GM20431 (cell line): ENCODE measurements around the gene SENP2.

Experiments
- in situ Hi-C: fragments of 300-500 bp; cut with MseI, MboI; formaldehyde crosslinking; loops from one replicate; pipeline ENCODE4 v1.15.0; 2020; ENCODE audit warnings: low sequenced_read_pairs; ENCODE audit not compliant: unreplicated experiment

The SENP2 gene

DNA sequence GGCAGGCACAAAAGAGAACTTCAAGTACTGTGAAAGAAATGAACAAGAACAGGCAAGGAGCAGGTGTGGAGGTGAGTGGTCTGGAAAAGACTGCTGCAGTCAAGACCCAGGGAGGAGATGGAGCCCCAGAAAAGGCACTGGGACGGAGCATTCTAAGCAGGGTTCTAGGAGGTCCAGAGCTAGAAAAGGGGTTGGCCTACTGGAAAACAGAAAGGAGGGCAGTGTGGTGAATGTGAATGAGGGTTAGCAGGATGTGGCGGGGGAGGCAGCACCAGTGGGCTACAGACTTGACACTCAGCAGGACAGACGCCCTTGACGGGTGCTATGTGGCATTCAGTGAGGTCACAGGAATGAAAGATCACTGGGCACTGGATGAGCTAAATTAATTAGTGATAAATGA, 75.7 kb downstream of the SENP2 start:
- in situ Hi-C loops: no loop called here

DNA sequence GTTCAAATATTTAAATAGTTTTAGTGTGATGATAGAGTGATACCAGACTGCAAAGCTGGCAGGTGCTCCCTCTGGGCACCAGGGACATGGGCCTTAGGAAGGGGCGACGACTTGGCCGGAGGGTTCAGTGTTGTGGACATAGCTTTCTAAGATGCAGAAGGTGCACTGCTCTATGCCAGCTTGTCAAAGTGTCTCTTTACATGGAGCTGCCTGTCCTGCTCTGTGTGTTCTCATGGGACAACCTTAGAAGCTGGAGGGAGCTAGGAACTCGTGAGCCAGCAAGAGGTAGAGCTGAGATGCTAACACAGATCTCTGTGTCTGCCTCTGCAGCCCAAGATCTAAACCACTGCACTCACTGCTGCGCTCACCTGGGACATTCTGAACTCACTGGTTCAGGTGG, 77.8 kb downstream of the SENP2 start:
- in situ Hi-C loops: no loop called here

DNA sequence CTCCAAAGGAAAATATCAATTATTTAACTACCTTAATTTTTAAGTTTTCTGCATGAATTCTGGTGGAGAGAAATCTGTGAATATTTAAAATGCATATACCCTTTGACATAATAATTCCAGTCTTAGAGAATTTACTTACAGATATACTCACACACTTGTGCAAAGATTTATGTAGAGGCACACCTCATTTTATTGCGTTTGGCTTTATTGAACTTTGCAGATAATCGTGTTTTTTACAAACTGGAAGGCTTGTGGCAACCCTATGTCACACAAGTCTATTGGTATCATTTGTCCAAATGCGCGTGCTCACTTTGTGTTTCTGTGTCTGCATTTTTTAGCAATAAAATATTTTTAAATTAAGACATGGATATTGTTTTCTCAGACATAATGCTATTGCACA, 81.5 kb downstream of the SENP2 start:
- in situ Hi-C loops: no loop called here

DNA sequence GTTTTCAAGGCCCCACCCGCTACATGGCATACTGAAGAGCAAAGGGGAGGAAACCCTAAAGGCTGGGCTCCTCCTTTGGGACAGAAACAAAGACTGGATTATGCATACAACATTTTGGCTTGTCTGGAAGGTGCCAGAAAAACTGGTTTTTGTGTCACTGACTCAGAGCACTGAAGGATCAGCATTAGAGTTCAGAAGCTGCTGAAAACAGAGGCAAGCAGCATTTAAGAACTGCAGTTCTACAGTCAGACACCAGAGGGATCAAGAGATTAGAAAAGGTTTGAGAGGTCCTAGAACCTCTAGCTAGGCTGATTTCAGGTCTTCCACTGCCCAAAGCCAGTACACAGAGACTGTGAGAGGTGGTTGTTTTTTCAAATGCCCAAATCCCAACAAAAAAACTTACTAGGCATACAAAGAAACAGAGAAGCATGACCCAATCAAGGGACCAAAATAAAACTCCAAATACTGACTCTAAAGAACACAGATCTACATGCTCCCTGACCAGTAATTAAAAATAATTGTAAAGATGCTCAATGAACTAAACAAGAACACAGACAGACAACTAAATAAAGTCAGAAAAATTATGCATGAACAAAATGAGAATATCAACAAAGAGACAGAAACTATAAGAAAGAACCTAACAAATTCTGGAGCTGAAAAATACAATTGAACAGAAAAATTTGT, 91.2 kb downstream of the SENP2 start:
- in situ Hi-C loops: no loop called here

DNA sequence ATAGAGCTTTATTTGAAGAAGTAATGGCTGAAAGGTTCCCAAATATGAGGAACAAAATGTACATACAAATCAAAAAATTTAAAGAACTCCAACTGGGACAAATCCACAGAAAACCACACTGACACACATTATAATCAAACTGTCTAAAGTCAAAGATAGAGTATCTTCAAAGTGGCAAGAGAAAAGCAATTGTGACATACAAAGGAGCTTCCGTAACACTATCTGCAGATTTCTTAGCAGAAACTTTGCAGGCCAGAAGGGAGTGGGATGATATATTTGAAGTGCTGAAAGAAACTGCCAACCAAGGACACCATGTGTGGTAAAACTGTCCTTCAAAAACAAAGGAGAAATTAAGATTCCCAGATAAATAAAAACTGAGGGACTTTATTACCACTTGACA, 91.9 kb downstream of the SENP2 start:
- in situ Hi-C loops: no loop called here

DNA sequence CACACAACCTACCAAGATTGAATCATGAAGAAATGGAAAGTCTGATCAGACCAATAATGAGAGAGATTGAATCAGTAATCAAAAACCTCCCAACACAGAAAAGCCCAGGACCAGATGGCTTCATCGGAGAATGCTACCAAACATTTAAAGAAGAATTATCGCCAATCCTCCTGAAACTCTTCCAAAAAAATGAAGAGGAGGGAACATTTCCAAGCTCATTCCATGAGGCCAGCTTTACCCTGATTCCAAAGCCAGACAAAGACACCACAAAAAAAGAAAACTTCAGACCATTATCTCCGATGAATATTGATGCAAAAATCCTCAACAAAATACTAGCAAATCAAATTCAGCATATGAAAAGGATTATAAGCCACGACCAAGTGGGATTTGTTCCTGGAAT, 94.1 kb downstream of the SENP2 start:
- in situ Hi-C loops: no loop called here
